Esophagus (tissue), 2 donors: Measurements from ENCODE around the gene OSR1. TPM values are rescaled to one million over a fixed set of nuclear protein-coding genes. Genes with fewer than 3 reads are reported as not detected.

Source experiments
- H3K27ac ChIP-seq, 2 donors: one replicate each; pipeline ENCODE4 v1.5.1; 2013; ENCODE audit warnings: low read depth in 2 of 2, mild to moderate bottlenecking in 2 of 2, inconsistent platforms in 1 of 2, low read length in 1 of 2, moderate library complexity in 1 of 2
- H3K27me3 ChIP-seq, 2 donors: one replicate each; pipeline ENCODE4 v1.6.1; 2013; ENCODE audit warnings: low read length in 2 of 2, control low read depth in 1 of 2, mild to moderate bottlenecking in 1 of 2; ENCODE audit not compliant: insufficient read depth in 2 of 2, control insufficient read depth in 1 of 2
- H3K36me3 ChIP-seq, 2 donors: one replicate each; pipeline ENCODE4 v1.6.1; 2013; ENCODE audit warnings: low read length in 1 of 2; ENCODE audit not compliant: control insufficient read depth in 2 of 2, insufficient read depth in 2 of 2
- H3K4me1 ChIP-seq, 2 donors: one replicate each; pipeline ENCODE4 v1.6.1; 2013; ENCODE audit warnings: low read length in 1 of 2; ENCODE audit not compliant: control insufficient read depth in 2 of 2, insufficient read depth in 2 of 2
- H3K4me3 ChIP-seq, 2 donors: one replicate each; pipeline ENCODE4 v1.5.1; 2013; ENCODE audit warnings: low read length in 2 of 2, mild to moderate bottlenecking in 2 of 2, low read depth in 1 of 2, moderate library complexity in 1 of 2
- H3K9me3 ChIP-seq, 2 donors: one replicate each; pipeline ENCODE4 v1.6.1; 2013; ENCODE audit warnings: mild to moderate bottlenecking in 2 of 2, low read depth in 1 of 2, low read length in 1 of 2, moderate library complexity in 1 of 2; ENCODE audit not compliant: control insufficient read depth in 2 of 2, insufficient read depth in 1 of 2
- WGBS, 2 donors: extraction: QIAGEN DNeasy Blood & Tissue Kit; methylation state at CpG; one replicate each; pipeline ENCODE4 v1.1.7; 2013; 5-methylcytosine and 5-hydroxymethylcytosine counted together
- polyA plus RNA-seq, 2 donors: library from polyadenylated mRNA; stranded (reverse); fragments of 200-250 nt; gene quantifications; one replicate each; pipeline ENCODE4 v1.2.3, GENCODE V29; 2013
- donor health status: healthy with polysubstance abuse.
- donor health status: Bipolar disorder and iron deficiency.

Gene OSR1
- polyA plus RNA-seq, 2 donors = 1.1 to 1.7 TPM

DNA sequence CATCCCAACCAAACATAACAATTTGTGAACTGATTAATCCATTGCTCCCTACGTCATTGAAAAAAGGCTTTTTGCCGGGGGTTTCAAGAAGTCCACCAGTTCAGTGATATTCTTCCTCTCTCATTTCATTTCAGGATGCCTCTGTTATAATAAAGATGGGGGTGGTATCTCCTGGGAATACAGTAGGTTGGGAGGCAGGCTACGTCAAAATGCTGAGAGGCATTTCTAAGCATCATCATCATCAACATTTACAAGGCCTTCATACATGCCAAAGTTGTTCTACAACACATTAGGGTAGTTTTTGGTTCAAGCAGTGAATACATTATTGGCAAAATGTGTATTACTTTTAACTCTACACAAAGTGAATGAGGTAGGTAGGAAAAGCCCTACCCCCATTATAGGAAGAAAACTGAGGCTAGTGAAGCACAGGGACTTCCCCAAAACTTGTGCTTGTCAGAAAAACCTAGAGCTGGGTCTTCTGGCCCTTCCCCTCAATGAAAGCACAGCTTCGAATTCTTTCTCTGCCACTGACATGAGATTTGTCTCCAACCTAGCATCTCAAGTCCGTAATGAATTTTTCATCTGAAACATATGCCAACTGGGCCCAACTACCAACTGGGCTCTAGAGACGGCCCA lies 11.3 kb downstream of the OSR1 start:
- Histone ChIP-seq H3K9me3 (no peaks in the 10 kb centered on the region), H3K36me3 (no peaks in the 10 kb centered on the region), H3K4me1 (peaks cover 2 to 3% of the 10 kb centered on the region in 2 donors), H3K4me3 (peak overlapping the region; percentile 68 to 84), H3K27me3 (no peaks in the 10 kb centered on the region), H3K27ac (peak overlapping the region; percentile 83 to 97)
- WGBS, 2 donors = 35 to 40% methylated on average over 6 of the region's 6 CpGs

- Histone ChIP-seq H3K36me3 (no peaks in the 10 kb centered on the region), H3K27ac (no peak overlapping the region), H3K9me3 (no peaks in the 10 kb centered on the region), H3K4me1 (no peaks in the 10 kb centered on the region), H3K27me3 (no peaks in the 10 kb centered on the region), H3K4me3 (no peak overlapping the region)
- WGBS, 2 donors = 95 to 100% methylated on average over 1 of the region's 1 CpG
Measured at GRCh38 chr2:19337742-19338141, 20.7 kb downstream of the OSR1 start.

DNA sequence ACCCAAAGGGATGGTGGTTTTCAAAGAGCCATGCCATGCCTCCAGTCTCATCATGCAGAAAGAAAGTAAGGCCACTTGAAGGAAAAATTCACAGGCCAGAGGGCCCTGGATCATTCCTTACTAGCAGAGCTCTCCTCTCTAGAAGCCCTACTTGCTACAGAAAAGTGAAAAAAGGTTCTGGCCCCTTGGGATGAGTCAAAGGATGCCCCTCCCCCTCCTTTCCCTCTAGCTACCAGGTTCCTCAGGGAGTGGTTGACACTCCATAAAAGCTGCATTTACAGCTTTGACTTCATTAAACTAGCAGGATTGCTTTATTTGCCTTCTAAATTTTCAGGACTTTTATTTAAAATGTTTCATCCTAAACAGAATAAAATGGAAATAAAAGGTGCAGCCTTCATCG lies 21.2 kb downstream of the OSR1 start:
- Histone ChIP-seq H3K36me3 (no peaks in the 10 kb centered on the region), H3K4me3 (no peak overlapping the region), H3K27ac (no peak overlapping the region), H3K4me1 (no peaks in the 10 kb centered on the region), H3K27me3 (no peaks in the 10 kb centered on the region), H3K9me3 (no peaks in the 10 kb centered on the region)
- 94 to 98% methylated on average over 1 of the region's 1 CpG for WGBS, 2 donors

- Histone ChIP-seq H3K27ac (no peak overlapping the region), H3K4me1 (no peaks in the 10 kb centered on the region), H3K36me3 (no peaks in the 10 kb centered on the region), H3K4me3 (no peak overlapping the region), H3K9me3 (no peaks in the 10 kb centered on the region), H3K27me3 (no peaks in the 10 kb centered on the region)
- WGBS, 2 donors = 80 to 86% methylated on average over 3 of the region's 3 CpGs
Measured at GRCh38 chr2:19336781-19337180, 21.6 kb downstream of the OSR1 start.

GRCh38 chr2:19332503-19332902 lies 25.9 kb downstream of the OSR1 start:
- Histone ChIP-seq H3K27me3 (no peaks in the 10 kb centered on the region), H3K4me1 (no peaks in the 10 kb centered on the region), H3K36me3 (no peaks in the 10 kb centered on the region), H3K9me3 (no peaks in the 10 kb centered on the region), H3K4me3 (no peak overlapping the region), H3K27ac (no peak overlapping the region)
- 69 to 74% methylated on average over 2 of the region's 2 CpGs for WGBS, 2 donors

GRCh38 chr2:19331450-19331849 lies 27.0 kb downstream of the OSR1 start:
- Histone ChIP-seq H3K4me1 (no peaks in the 10 kb centered on the region), H3K27me3 (no peaks in the 10 kb centered on the region), H3K36me3 (no peaks in the 10 kb centered on the region)

GRCh38 chr2:19330436-19330835 lies 28.0 kb downstream of the OSR1 start:
- Histone ChIP-seq H3K36me3 (no peaks in the 10 kb centered on the region), H3K4me1 (no peaks in the 10 kb centered on the region), H3K9me3 (no peaks in the 10 kb centered on the region), H3K27ac (no peak overlapping the region), H3K27me3 (no peaks in the 10 kb centered on the region), H3K4me3 (no peak overlapping the region)
- WGBS, 2 donors = 93 to 95% methylated on average over 5 of the region's 5 CpGs

More at GRCh38 chr2:19331450-19331849, 27.0 kb downstream of the OSR1 start:
- Histone ChIP-seq H3K27ac (no peak overlapping the region), H3K9me3 (no peaks in the 10 kb centered on the region), H3K4me3 (no peak overlapping the region)

DNA sequence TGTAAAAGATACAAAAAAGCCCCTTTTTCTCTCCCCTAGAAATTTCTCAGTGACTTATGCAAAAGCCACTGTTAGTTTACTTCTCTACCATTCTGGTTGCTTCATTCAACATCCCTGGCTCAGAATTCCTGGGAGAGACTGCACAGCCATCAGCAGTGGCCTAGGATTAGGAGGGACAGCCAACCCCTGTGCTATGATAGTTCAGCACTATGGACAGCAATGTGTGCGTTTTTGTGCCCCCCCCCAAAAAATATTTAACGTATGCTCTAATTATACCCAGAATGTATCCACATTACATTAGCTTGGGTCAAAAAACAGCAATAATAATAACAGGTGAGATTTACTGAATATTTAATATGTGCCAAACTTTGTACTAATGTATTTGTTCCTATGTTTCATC lies 29.0 kb downstream of the OSR1 start:
- H3K27me3 ChIP-seq = no peaks in the 10 kb centered on the region
- H3K36me3 ChIP-seq = no peaks in the 10 kb centered on the region
- 37 to 46% methylated on average over 2 of the region's 2 CpGs for WGBS, 2 donors
- H3K4me1 ChIP-seq = no peaks in the 10 kb centered on the region
- H3K9me3 ChIP-seq = no peaks in the 10 kb centered on the region
- H3K27ac ChIP-seq = no peak overlapping the region
- H3K4me3 ChIP-seq = no peak overlapping the region

DNA sequence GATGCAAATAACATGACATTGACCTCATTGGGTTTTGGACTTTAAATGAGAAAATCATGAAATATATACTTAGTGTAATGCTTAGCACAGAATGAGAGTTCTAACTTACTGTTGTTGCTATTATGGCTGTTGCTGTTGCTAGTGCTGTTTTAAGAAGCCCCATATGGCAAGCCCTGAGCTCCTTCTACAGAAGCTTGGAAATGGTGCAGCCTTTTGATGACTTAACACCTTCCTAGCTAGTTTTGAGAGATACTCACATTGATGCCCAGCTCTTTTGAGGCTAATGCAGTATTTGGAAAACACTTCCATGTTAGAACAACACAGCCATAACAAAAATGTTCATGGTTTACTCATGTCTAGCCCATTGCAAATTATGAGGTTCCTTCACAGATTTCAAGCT lies 30.9 kb downstream of the OSR1 start:
- no peaks in the 10 kb centered on the region for H3K36me3 ChIP-seq
- H3K4me3 ChIP-seq = no peak overlapping the region
- no peaks in the 10 kb centered on the region for H3K27me3 ChIP-seq
- no peaks in the 10 kb centered on the region for H3K9me3 ChIP-seq
- no peaks in the 10 kb centered on the region for H3K4me1 ChIP-seq
- H3K27ac ChIP-seq = no peak overlapping the region

DNA sequence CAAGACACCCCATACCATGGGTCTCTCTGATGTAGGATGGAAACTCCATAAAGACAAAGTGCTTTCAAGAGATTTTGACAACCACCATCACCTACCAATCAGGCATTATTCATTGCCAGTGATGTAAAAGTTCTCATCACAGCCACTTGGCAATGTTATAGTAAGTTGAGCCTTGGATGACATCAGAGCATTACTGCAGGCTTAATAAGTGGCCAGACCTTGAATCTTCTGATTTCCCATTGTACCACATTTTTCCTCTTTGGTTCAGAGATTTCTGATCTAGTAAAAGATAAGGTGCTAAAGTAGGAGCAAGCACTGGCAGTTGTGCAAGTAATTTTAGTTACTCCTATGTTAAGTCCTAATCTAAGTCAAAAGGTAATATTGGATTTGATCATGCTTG lies 36.5 kb downstream of the OSR1 start:
- Histone ChIP-seq H3K9me3 (no peaks in the 10 kb centered on the region), H3K36me3 (no peaks in the 10 kb centered on the region), H3K27me3 (no peaks in the 10 kb centered on the region)

More for the DNA sequence above, 36.5 kb downstream of the OSR1 start:
- Histone ChIP-seq H3K27ac (no peak overlapping the region), H3K4me3 (no peak overlapping the region), H3K4me1 (no peaks in the 10 kb centered on the region)
